Ramos (cell line): Measurements from ENCODE around the gene CD160.
"Not testable (repeated sequence)": the region's sequence is repeated elsewhere in the genome, so short reads cannot be mapped to it uniquely, and the experiment has no call there.

ENCODE experiments used
- in situ Hi-C: fragments of 300-500 bp; cut with MboI; formaldehyde crosslinking; loops from one replicate; pipeline ENCODE4 v1.14.3; 2022; ENCODE audit warnings: low sequenced_read_pairs; ENCODE audit not compliant: unreplicated experiment

The CD160 gene

DNA sequence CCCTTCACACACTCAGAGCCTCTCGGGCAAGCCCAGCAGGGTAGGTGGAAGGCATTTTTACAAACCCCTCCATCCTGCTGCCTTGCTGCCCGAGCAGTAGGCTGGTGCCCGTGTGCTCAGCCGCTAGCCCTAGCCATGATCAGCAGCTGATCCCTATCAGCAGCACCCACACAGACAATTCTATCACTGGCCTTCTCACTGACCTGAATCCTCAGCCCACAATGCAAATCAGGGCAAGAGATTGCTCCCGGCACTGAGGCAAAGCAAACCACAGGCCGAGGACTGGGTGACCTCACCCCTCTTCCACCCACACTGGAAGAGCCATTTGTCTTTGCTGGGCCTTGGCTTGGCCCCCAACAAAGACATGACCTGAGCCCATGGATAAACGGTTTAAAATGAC is 11.2 kb upstream of the CD160 start:
- in situ Hi-C loops: no loop called here

DNA sequence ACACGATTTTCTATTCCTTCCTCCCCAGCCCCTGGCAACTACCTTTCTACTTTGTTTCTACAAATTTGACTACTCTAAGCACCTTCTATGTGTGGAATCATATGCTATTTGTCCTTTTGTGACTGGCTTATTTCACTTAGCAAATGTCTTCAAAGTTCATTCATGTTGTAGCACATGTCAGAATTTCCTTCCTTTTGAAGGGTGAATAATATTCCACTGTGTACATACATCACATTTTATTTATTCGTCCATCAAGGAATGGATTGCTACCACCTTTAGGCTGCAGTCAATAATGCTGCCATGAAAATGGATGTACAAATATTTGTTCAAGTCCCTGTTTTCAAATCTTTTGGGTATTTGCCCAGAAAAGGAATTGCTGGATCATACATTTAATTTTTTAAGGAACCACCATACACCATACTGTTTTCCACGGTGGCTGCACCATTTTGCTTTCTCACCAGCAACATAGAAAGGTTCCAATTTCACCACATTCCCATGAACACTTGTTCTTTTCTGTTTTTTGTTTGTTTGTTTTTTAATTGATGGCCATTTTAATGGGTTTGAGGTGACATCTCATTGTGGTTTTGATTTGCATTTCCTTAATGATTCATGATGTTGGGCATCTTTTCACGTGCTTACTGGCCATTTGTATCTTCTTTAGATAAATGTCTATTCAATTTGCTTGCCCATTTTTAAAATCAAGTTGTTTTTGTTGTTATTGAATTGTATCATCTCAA is 8.8 kb upstream of the CD160 start:
- in situ Hi-C loops: no loop called here

GRCh38 chr1:145711213-145711651 is 8.1 kb upstream of the CD160 start:
- in situ Hi-C loops: no loop called here

- in situ Hi-C loops: no loop called here
Measured at GRCh38 chr1:145714524-145715111, 4.7 kb upstream of the CD160 start.

GRCh38 chr1:145716641-145717345 is 2.5 kb upstream of the CD160 start:
- in situ Hi-C loops: no loop called here

- in situ Hi-C loops: no loop called here
Measured at GRCh38 chr1:145717833-145718232, 1.5 kb upstream of the CD160 start.

GRCh38 chr1:145718465-145718864 is 834 bp upstream of the CD160 start:
- in situ Hi-C loops: not testable (repeated sequence)

GRCh38 chr1:145720556-145720877 is 1.2 kb downstream of the CD160 start:
- in situ Hi-C loops: no loop called here

DNA sequence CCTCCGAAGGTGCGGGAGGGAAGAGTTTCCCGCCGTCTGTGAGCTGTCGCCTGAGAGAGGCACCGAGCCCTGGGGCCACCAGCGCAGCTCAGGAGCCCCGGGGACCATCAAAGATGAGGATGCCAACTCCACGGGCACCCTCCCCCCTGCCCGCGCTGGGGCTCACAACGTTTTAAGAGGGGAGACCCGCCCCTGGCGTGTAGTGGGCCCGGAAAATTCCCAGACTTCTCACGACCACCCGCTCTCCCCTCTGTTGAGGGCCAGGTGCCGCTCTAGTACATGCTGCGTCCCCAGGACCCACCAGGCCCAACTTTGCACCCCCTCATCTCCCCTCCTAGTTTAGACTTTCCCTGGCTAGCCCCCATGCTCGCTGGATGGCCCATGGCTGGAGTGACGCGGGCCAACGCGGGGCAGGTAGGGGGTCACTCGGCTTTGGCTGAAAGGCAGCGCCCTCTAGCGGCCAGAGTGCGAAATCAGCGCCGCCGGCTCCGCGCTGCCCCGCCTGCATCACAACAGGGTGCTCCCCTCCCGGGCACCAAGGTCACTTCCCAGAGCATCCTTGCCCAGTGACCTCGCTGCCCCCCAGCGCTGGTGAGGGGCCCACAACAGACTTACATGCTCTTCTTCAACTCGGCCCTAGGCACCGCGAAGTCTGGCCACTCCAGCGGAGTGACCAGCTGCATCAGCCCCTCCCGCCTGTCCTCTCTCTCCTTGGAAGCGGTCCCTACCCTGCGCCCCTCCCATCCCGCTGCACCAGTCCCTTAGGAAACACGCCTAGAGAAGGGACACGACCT is 1.8 kb downstream of the CD160 start:
- in situ Hi-C loops: no loop called here

DNA sequence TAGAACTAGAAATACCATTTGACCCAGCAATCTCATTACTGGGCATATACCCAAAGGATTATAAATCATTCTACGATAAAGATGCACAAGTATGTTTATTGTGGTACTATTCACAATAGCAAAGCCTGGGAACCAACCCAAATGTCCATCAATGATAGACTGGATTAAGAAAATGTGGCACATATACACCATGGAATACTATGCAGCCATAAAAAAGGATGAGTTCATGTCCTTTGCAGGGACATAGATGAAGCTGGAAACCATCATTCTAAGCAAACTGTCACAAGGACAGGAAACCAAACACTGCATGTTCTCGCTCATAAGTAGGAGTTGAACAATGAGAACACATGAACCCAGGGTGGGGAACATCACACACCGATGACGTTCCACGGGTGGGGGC is 6.9 kb downstream of the CD160 start:
- in situ Hi-C loops: not testable (repeated sequence)

- in situ Hi-C loops: no loop called here
Measured at GRCh38 chr1:145729196-145729595, 9.9 kb downstream of the CD160 start.

DNA sequence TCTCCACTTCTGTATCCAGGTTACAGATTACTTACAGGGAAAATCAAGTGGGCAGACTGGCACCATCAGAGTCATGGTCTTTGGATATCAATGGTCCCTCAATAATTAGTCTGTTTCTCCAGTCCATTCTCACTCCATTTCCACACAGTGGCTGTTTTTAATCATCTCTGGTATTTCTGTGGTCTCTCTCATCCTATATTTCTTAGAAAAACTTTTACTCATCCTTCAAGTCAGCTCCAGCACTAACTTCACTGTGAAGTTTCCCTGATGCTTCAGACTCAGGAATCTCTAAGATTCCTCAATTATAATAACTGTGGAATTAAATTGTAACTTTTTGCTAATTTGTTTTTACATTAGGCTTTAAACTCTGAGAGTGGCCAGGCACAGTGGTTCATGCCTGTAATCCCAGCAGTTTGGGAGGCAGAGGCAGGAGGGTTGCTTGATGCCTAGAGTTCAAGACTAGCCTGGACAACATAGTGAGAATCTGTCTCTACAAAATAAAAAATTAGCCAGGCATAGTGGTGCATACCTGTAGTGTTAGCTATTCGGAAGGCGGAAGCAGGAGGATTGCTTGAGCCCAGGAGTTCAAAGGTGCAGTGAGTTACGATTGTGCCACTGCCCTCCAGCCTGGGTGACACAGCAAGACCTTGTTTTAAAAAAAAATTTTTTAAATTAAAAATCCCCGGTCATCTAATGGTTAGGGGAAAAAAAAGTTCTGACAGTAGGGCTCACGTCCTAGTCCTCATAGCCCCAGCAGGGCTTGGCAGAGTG is 10.6 kb downstream of the CD160 start:
- in situ Hi-C loops: no loop called here

DNA sequence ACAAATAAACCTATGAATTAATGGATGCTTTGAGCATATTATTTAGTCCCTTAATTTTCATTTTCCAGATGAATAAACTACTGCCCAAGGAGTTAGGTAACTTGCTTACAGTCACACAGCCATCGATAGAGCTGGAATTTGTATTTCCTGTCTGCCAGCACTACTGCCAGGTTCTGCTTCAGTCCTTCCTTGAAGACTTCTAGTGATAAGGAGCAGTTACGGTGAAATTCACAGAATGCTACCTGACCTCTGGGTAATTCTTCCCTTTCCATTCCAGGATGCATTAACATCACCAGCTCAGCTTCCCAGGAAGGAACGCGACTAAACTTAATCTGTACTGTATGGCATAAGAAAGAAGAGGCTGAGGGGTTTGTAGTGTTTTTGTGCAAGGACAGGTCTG is 11.2 kb downstream of the CD160 start:
- in situ Hi-C loops: no loop called here

- in situ Hi-C loops: no loop called here
Measured at GRCh38 chr1:145730900-145731299, 11.6 kb downstream of the CD160 start.

DNA sequence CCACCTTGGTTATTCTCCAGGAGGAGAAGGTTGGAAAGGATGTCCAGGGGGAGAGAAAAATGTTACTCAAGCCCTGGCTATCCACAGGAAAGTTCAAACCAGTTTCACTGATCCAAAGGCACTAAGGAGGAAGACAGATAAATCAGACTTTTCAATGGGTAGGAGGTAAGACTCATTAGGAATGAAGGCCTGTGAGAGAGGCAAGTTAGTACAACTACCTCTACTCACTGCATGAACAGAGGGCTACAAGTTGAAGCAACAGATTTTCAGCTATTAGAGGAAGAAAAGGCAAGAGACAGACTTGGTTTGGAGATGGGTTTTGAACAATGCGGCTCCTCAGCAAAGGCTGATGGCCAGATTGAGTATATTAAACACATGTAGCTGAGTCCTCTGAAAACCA is 16.9 kb downstream of the CD160 start:
- in situ Hi-C loops: no loop called here

GRCh38 chr1:145740269-145740668 is 21.0 kb downstream of the CD160 start:
- in situ Hi-C loops: no loop called here

DNA sequence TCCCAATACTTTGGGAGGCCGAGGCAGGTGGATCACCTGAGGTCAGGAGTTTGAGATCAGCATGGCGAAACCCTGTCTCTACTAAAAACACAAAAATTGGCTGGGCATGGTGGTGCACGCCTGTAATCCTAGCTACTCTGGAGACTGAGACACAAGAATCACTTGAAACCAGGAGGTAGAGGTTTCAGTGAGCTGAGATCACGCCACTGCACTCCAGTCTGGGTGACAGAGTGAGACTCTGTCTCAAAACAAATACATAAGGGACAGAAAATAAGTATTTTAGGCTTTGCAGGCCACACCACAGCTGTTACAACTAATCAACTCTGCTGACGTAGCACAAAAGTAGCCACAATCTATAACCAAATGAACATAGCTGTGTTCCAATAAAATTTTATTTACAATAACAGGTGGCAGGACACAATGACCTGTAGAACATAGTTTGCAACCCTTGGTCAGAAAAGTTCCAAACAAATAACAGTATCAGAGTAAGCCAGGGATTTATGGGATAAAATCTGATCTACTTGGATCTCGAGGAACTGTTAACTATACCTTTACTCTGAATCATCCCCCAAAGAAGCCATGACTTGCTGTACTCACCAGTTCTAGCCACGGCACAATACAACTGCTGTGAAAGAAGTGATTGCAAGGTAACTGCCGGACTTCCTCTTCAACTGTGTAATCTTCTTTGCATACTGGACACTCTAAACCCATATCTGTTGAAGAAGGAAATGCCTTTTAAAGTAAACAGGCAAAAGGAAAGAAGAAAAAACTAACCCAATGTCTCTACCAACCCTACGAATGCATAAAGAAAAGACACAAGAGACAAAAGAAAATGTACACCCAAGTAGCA is 28.3 kb downstream of the CD160 start:
- in situ Hi-C loops: no loop called here

DNA sequence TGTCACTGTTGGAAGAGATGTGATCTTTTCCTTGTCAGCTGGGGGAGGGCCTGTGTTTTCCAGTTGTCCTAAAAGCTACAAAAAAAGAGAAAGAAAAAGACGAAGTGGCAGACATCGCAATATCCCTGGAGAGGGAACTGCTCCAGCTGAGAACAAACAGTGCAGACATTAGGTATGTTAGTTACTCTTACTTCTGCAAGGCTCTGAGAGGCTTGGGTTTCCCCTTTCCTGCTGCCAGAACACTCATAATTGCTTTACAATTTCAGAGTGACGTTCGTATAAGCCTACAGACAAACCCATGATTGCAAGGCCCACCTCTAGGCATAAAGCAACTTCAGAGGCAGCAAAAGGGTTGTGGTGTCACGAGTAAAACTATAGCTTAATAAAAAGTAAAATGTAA is 31.1 kb downstream of the CD160 start:
- in situ Hi-C loops: no loop called here

DNA sequence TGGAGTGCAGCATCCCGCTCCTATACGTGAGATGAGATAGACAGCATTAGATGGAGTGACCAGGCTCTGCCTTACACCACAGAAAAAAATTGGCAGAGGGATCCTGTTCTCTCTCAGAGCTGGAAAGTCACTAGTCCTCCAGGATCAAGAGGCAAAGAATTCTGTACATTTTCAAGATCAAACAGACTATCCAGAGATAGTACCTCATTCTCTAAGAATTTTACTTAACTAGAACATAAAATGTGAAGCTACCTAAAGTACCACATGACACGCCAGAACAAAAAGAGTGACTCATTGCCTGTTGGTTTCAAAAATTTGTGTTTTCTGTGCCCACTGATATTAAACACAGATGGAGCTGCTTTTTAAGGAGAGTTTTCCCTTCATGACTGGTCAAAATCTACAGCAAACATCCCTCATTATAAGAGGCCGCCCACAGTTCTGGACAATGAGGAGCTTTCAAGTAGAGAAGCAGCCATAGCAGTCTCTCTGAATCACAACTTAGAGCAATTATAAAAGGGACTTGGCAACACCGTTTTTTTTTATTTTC is 32.3 kb downstream of the CD160 start:
- in situ Hi-C loops: no loop called here
